Hepatocyte (in vitro differentiated cells): ENCODE results near the gene C8A.

Source experiments
- CTCF ChIP-seq: fragments of 200-600 bp; sonication (generic); IDR thresholded peaks from 2 replicates; pipeline ENCODE4 v1.5.1; 2016; ENCODE audit warnings: antibody characterized with exemption, mild to moderate bottlenecking; ENCODE audit not compliant: poor library complexity
- EZH2 ChIP-seq: fragments of 200-600 bp; sonication (generic); IDR thresholded peaks from 2 replicates; pipeline ENCODE4 v1.6.1; 2016; ENCODE audit warnings: antibody characterized with exemption, mild to moderate bottlenecking, borderline replicate concordance

GRCh38 chr1:56961426-56961825 lies 106.8 kb downstream of the C8A start:
- TF ChIP-seq CTCF (no peak), EZH2 (no peak)
